PC-3 (cell line): Measurements from ENCODE around the gene CWF19L1.

Experiments
- EZH2 ChIP-seq: fragments of 300-600 bp; sonication (generic); IDR thresholded peaks from one replicate; pipeline ENCODE4 v1.6.1; 2017; ENCODE audit warnings: antibody characterized with exemption, mild to moderate bottlenecking, low read length; ENCODE audit not compliant: unreplicated experiment
- TF ChIP-seq, protein P1 (sequence below): fragments of 300-600 bp; sonication (generic); conservative IDR thresholded peaks from 2 replicates; pipeline ENCODE4 v1.5.1; 2017; ENCODE audit warnings: antibody characterized with exemption, low read depth, mild to moderate bottlenecking, low read length

- TF ChIP-seq, protein P1, sequence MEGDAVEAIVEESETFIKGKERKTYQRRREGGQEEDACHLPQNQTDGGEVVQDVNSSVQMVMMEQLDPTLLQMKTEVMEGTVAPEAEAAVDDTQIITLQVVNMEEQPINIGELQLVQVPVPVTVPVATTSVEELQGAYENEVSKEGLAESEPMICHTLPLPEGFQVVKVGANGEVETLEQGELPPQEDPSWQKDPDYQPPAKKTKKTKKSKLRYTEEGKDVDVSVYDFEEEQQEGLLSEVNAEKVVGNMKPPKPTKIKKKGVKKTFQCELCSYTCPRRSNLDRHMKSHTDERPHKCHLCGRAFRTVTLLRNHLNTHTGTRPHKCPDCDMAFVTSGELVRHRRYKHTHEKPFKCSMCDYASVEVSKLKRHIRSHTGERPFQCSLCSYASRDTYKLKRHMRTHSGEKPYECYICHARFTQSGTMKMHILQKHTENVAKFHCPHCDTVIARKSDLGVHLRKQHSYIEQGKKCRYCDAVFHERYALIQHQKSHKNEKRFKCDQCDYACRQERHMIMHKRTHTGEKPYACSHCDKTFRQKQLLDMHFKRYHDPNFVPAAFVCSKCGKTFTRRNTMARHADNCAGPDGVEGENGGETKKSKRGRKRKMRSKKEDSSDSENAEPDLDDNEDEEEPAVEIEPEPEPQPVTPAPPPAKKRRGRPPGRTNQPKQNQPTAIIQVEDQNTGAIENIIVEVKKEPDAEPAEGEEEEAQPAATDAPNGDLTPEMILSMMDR: no peak
- TF ChIP-seq EZH2: no peak
Observed at GRCh38 chr10:100186253-100187212, 80.9 kb downstream of the CWF19L1 start.
